GM12892 (cell line): Measurements from ENCODE around the gene FLNB.

Source experiments
- DNase-seq: peaks from one replicate; pipeline ENCODE4 v3.0.0; 2011; ENCODE audit not compliant: insufficient read length
- FAIRE-seq: peaks from 2 replicates; lab custom pipeline; 2011; peaks lifted over from hg19 to GRCh38; lab: Jason Lieb, UNC
- POLR2A ChIP-seq: IDR thresholded peaks from 2 replicates; pipeline ENCODE4 v1.6.1; 2011; ENCODE audit warnings: low read depth, low read length, control low read depth
- POLR2AphosphoS5 ChIP-seq: IDR thresholded peaks from 2 replicates; pipeline ENCODE4 v1.6.1; 2011; ENCODE audit warnings: low read depth, low read length, control low read depth
- TAF1 ChIP-seq: IDR thresholded peaks from 2 replicates; pipeline ENCODE4 v1.6.1; 2011; ENCODE audit warnings: low read depth, mild to moderate bottlenecking, control low read depth, low read length, borderline replicate concordance

FLNB gene

DNA sequence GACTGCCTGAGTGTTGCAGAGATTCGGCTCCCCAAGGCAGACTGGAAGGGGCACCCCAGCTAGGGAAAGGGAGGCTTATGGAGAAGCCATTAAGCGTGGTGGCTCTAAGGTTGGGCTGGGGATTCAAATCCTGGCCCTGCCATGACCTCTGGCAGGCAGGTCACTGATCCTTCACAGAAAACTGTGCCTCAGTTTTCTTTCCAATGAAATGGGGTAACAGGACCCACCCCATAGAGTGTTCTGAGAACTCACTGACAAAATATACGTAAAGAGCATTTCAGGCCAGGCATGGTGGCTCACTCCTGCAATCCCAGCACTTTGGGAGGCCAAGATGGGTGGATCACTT lies 167.9 kb downstream of the FLNB start:
- DNase-seq (no peak), FAIRE-seq (no peak)
- TF ChIP-seq POLR2AphosphoS5 (no peak), TAF1 (no peak), POLR2A (no peak)

DNA sequence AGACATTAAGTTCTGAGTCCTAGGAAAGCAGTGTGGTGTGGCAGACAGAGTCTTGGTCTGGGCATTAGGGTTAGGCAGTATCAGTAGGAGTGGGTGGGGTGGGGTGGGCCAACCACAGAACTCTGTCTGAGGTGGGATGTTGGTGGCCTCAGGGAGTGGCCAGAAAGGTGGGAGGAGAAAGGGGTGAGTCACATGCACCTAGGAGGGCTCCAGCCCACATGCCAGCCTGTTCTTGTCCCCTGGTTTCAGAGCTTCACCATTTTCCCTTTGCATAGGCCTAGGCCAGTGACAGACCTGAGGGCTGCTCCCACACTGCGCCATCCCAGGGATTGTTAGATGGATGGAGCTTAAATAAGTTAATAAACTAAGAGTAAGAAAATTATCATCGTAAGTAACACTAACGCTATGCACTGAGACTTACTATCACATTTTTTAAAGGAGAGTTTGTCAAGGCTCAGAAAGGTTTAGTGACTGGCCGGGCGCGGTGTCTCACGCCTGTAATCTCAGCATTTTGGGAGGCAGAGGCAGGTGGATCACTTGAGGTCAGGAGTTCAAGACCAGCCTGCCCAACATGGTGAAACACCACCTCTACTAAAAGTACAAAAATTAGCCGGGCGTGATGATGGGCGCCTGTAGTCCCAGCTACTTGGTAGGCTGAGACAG lies 168.7 kb downstream of the FLNB start:
- DNase-seq (no peak), FAIRE-seq (no peak)
- TF ChIP-seq POLR2A (no peak), TAF1 (no peak), POLR2AphosphoS5 (no peak)

GRCh38 chr3:58177747-58178527 lies 169.7 kb downstream of the FLNB start:
- no peak for TF ChIP-seq POLR2A
- TF ChIP-seq TAF1 = no peak
- no peak for TF ChIP-seq POLR2AphosphoS5
- peak; percentile 85 for DNase-seq
- peak; percentile 80 for FAIRE-seq

DNA sequence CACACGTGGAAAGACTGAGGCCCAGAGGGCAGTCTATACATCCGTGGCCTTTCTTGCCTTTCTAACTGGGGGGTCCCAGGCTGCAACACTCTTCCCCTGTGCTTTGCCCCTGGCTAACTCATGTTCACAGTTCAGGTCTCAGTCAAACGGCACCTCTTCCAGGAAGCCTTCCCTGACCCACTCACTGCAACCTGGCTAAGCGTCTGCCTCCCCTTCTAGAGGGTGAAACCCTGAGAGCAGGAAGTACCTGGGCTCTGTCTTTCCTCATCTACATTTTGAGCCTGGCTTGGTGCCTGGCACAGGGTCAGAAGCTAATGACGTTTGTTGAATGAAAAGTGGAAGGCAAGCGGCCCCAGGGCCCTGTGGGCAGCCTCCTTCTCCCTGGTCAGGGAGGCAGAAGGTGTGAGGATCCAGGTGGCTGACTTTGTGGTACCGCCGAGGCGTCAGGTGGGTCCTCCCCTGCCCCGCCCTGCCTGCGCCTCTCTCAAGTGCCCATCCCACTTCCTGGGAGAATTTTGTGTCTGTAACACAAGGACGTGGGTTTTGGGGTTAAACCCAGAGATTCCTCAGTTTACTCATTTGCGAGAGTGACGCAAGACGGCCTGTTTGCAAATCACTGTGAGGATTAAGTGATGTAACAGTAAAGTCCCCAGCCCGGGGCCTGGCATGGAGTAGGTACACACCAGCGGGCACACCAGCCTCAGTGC lies 170.5 kb downstream of the FLNB start:
- DNase-seq (no peak), FAIRE-seq (no peak)
- no peak for TF ChIP-seq TAF1
- no peak for TF ChIP-seq POLR2A
- no peak for TF ChIP-seq POLR2AphosphoS5

- FAIRE-seq (no peak), DNase-seq (no peak)
- TF ChIP-seq POLR2AphosphoS5 (no peak), TAF1 (no peak), POLR2A (no peak)
Observed at GRCh38 chr3:58179235-58180098, 171.2 kb downstream of the FLNB start.

DNA sequence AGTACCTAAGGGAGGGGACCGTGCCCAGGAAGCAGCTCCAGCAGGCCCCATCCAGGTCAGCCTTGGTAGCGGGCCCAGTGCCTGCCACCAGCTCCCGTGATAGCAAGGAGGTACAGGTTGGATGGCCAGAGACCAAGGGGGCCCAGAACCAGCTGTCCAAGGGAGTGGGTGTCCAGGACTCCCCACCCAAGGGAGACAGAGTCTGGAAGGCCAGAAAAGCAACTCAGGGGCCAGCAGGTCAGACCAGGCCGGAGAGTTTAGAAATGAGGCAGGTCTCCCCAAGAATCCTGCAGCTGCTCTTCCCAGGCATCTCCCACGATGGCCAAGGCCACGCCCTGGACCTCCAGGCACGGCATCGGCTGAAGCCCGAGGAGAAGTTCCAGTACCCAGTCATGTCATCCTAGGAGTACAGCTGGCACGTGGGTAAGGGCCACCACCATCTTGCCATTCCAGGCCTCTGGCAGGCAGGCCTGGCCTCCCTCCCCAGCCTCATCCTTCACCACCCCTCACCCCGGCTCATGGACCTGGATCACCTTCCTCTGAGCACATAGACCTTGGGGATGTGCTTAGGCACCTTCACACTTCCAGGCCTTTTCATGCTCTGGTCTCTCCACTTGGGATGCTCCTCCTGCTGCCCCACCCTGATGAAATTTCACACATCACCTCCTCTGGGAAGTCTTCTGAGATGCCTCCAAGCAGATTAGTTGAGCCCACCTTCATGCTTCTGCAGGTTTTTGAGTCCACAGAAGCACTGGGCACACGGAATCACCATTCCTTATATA lies 172.1 kb downstream of the FLNB start:
- TF ChIP-seq TAF1 (no peak), POLR2AphosphoS5 (no peak), POLR2A (no peak)
- DNase-seq (no peak), FAIRE-seq (no peak)

GRCh38 chr3:58180940-58181587 lies 172.8 kb downstream of the FLNB start:
- FAIRE-seq (no peak), DNase-seq (no peak)
- no peak for TF ChIP-seq POLR2AphosphoS5
- TF ChIP-seq TAF1 = no peak
- TF ChIP-seq POLR2A = no peak

GRCh38 chr3:58183221-58183620 lies 175.0 kb downstream of the FLNB start:
- TF ChIP-seq TAF1 (no peak), POLR2AphosphoS5 (no peak), POLR2A (no peak)
- FAIRE-seq (no peak), DNase-seq (no peak)

GRCh38 chr3:58183891-58184290 lies 175.7 kb downstream of the FLNB start:
- DNase-seq (no peak), FAIRE-seq (no peak)
- TF ChIP-seq TAF1 = no peak
- TF ChIP-seq POLR2A = no peak
- no peak for TF ChIP-seq POLR2AphosphoS5

- TF ChIP-seq POLR2A = no peak
- no peak for TF ChIP-seq POLR2AphosphoS5
- no peak for TF ChIP-seq TAF1
- DNase-seq (no peak), FAIRE-seq (no peak)
Observed at GRCh38 chr3:58184309-58184981, 176.2 kb downstream of the FLNB start.
